GM21576 (cell line): Measurements from ENCODE around the gene FAM170A.
A peak's percentile ranks its signal among the peaks of the same experiment; 100 is the strongest.

ENCODE experiments used
- ATAC-seq: cut with Tn5 transposase; IDR thresholded peaks from one replicate; pipeline ENCODE4 v1.9.1; 2021; ENCODE audit warnings: mild to moderate bottlenecking, moderate library complexity; ENCODE audit not compliant: unreplicated experiment

The FAM170A gene, protein sequence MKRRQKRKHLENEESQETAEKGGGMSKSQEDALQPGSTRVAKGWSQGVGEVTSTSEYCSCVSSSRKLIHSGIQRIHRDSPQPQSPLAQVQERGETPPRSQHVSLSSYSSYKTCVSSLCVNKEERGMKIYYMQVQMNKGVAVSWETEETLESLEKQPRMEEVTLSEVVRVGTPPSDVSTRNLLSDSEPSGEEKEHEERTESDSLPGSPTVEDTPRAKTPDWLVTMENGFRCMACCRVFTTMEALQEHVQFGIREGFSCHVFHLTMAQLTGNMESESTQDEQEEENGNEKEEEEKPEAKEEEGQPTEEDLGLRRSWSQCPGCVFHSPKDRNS

DNA sequence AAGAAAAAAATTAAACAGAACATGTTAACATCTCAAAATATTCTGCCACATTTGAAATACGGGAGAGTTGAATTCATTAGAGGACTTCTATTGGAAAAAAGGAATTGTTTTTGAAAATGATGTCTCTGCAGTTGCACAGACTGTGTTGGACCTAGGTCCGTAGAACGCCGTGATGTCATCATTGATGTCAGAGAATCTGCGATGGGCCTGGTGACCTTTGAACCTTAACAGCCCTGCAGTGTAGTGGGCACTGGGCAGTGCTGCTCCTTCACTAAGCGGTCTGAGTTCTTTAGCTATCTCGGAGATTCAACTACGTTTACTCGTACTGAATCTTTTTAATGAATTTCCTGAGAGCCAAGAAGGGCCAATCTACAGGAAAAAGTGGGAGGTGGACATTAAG, at the start of gene FAM170A:
TSS of gene FAM170A (plus strand) at position 220 of the 400 bp plus-strand sequence. CDS start 211 bp downstream, outside the sequence.
- no peak for ATAC-seq

DNA sequence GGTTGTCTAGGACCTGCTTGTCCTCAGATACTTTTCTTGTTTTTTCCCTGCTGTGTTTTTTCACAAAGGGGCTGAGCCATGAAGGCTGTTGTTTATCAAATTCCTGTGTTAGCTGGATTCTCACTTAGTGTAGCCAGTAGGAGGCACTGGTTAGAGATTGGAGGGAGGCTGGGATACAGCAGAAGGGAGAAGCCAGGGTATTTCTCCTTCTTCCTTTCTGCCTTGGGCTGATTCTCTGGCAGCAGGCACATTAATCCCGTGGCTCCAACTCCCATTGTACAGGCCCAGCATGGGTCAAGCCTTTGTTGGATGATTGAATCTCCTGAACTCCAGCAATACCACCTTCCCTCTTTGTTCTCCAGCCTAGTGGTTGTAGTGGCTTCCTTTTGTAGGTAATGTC, 46.4 kb upstream of the FAM170A start:
- ATAC-seq = no peak

DNA sequence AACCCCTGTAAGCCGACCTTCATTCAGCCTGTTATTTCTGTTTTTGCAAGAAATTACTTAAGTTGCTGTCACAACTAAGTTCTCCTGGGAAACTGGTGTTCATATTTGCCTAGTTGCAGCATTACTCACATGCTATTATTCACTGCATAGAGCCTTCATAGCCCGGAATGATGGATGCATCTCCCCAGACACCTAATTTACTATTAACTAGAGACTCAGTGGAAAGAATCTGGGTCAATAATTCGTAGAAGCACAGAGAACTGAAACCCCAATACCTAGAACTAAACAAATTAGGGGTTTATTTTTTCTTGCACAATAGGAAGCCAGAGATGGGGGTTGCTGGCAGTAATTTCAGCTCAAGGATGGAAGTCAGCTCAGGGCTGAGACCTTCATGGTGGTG, 45.7 kb upstream of the FAM170A start:
- peak; percentile 59 for ATAC-seq

DNA sequence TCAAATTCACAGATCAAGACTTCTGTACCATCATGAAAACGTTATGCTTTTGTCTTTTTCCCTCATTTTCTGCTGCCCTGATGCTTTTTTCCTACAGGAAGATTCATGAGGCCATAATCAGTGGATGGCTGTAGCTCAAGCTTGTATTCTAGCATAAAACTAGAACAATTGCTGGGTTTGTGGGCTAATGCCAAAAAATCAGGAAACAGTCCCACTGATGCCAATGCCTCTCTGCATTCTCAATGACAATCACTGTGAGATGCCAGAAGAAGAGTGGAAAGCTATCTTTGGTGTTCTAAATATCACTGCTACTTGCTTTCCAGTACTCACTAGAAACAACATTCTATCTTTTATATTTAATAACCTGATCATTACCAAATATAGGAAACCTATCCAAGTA, 33.3 kb upstream of the FAM170A start:
- no peak for ATAC-seq

DNA sequence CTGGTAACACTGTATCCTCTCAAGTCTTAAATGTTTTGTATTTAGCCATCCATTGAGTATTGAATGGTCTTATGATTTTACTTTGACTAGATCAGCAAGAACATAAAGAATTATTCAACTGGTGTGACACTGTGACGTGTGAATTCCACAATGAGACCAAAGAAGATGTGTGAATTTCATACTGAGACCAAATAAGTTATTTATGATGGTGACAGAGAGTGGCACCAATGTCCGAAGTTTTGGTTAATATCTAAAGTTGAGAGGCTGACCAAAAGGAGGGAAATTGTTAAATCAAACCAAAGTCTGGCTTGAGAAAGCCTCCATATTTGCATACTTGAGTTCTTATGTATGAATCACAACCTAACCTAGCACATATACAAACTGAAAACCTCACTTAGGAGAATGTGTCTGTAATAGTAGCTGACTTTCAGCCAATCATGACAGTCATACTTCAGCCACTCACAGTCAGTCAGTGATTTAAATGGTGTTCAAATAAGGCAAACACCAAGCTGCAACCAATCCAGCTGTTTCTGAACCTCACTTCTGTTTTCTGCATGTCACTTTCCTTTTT, 31.5 kb upstream of the FAM170A start:
- no peak for ATAC-seq

DNA sequence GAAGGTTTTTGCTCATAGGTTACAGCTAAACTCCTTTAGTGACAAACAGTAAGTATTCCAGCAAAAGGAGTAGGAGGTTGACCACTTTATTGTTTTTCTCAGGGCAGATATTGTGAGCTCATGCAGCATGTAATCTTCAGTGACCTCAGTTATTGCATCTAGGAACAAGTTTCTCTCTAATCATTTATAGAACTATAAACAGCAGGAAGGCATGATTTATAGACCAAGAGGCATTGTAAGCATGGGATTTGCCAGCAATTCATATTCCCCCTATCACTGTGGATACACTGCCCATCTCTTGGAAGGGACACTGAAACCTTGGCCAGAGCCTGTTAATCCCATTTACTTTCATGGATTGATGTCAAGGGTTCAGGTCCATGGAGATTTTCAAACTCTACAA, 15.4 kb upstream of the FAM170A start:
- ATAC-seq = no peak

DNA sequence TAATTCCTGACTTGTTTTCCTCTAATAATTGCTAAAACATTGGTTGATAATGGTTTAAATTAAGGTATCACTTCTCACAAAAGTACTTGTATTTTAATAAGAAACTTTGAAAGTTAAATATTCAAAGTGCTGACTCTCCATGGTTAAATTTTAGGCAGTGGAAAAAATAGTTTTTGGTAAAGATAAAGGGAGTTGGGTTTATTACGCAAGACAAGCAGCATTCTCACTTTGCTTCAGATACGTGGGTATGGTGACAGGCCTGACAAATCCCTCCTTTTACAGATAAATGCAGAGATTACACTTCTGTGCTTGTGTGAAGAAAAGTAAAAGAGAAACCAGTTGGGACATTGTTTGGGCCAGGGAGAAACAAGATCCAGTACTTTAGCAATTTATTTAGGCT, 14.5 kb upstream of the FAM170A start:
- ATAC-seq = no peak

DNA sequence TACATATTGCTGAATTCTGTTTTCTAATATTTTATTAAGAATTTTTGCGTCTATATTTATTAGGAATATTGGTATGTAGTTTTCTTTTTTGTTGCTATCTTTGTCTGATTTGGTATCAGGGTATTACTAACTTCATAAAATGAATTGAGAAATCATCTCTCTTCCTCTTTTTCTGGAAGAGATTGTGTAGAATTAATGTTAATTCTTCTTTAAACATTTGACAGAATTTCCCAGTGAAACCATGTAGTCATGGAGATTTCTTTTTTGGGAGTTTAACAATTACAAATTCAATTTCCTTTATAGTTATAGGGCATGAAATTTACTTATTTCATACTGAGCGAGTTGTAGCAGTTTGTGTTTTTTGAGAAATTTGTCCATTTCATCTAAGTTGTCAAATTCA, 3.3 kb upstream of the FAM170A start:
- no peak for ATAC-seq

DNA sequence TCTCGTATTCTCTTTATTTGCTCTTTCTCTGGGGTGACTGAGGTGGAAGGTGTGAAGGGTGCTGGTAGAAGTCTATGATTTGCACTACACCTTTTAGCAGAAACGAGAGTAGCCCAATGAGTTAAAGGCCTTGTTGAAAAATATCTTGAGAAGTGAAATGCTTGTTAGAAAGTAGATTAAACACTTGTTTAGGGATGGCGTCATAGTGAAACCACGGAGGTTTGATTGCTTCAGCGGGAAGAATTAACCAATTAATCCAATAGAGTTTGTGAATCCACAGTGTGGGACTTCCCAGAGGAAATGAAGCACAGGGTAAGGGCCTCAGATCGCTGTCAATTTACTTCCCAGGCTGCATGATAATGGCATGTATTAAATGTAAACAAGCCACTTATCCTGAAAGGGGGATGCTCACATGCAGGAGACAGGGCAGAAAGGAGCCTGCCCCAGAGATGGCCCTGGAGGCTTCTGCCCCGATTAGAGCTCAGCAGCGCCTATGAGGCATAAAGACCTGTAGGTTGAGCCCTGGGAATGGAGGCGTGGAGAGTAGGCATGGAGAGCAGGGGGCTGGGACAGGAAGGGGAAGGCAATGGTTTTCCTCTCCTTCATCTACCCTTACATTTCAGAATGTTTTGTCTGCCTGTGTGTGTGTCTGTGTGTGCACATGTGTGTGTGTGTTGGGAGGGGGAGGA, 1.5 kb downstream of the FAM170A start:
- ATAC-seq = no peak

DNA sequence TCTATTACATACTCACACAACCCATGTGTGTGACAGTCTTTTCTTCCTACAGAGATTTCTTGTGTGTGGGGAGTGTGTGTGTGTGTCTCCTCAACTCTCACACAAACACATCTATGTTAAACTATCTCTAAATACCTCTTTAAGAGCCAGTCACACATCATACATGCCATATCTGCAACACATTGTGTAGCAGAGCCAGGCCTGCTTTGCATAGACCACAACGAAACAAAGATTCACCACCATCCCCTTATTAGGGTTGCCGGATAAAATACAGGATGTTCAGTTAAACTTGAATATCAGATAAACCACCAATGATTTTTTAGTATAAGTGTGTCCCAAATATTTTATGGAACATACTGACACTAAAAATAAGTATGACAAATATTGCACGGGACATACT, 2.3 kb downstream of the FAM170A start:
- ATAC-seq = peak; percentile 67

DNA sequence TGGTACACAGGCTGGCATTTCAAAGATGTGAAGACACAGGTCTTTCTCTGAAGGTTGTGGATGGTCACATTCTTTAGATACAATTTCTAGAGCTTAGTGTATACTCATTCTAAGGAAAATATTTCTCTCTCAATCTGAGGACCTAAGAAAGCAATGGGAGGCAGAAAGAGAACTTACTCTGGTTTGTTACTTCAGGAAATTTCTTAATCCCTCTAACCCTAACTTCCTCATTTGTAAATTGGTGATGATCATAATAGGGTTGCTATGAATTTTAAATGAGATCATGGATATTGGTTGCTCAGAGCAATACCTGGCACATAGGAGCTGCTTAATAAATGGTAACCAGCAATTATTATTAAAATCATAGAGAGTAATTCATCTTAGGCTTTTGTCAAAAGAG, 22.1 kb downstream of the FAM170A start:
- no peak for ATAC-seq

DNA sequence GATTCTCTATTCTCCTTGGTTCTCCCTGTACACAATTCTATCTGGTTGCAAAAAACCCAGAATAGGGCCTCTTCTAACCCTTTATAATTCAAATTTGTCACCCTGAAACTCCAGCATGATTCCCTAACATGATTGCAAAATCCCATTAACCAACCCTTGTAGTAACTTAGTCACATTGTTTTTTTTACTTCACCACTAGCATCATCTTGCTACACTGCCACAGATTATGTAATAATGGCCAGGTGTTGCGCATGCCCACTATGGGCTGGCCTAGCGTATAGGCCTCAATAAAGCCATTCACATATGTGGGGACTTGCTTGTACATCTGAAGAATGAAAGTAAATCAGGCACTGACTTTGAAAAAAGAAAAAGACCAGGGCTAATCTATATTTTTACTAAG, 25.7 kb downstream of the FAM170A start:
- no peak for ATAC-seq

DNA sequence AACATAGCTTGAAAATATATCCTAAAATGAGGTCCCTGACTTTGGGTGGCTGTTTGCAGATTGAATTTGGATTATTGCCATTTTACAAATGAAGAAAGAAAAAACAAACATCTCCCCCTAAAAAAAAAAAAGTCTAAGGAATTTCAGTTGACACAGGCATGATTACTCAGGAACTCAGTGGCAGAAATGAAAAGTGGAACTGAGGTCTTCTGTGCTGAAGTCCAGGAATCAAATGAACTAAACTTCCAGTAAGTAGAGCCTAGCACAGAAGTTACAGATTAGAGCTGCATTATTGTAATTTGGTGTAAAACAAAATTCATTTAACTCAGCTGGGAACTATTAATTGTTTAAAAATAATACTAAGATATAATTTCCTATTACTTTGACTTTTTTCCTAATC, 26.7 kb downstream of the FAM170A start:
- ATAC-seq = no peak

DNA sequence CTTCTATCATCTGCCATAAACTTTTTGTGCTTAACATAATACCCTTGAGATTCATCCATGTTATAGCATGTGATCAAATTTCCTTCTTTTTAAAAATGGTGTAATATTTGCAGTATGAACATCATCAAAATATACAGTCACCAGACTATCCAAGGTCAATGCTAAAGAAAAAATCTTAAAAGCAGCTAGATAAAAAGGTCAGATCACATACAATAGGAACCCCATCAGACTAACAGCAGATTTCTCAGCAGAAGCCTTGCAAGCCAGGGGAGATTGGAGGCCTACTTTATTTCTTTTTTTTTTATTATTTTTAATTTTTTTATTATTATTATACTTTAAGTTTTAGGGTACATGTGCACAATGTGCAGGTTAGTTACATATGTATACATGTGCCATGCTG, 37.2 kb downstream of the FAM170A start:
- ATAC-seq = no peak

DNA sequence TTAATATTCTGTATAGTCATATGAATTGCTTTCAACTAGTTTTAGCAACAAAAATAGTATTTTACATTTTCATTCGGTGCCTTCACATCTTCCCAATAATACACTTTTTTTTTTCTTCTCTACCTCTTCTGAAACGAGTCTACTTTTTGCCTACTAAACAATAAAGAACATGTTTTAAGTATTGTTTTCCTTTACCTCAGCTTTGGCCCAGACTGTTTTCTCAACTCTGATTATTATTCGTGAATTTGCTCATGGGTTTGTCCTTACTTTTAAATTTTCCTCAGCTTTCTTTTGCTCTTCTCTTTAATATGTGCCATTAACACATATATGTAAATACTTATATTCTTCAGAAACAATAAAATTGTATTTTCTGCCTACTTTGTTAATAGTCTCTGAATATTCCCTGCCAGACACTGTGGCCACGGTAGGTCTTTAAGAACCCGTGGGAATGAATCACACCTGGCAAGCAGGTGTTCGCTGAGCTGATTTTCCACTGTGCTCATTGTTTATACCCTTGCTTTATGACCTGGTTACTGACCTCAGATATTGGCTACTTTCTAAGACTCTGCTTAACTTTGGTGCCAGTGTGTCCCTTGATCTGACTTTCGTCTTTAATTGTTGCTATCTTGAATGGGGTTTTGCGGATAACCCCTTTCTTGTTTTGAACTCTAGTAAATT, 49.1 kb downstream of the FAM170A start:
- no peak for ATAC-seq

DNA sequence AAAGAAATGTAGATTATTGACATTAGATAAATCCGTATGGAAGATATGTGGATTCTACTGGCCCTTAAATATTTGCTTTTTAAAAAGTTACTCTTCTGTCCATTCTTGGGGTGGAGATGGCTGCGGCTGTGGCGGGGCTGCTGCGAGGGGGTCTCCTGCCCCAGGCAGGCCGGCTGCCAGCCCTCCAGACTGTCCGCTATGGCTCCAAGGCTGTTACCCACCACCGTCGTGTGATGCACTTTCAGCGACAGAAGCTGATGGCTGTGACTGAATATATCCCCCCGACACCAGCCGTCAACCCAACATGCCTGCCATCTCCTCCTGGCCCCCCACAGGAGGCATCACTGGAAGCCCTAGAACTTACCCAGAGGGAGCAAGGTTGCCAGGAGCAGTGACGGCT, 50.7 kb downstream of the FAM170A start:
- no peak for ATAC-seq

DNA sequence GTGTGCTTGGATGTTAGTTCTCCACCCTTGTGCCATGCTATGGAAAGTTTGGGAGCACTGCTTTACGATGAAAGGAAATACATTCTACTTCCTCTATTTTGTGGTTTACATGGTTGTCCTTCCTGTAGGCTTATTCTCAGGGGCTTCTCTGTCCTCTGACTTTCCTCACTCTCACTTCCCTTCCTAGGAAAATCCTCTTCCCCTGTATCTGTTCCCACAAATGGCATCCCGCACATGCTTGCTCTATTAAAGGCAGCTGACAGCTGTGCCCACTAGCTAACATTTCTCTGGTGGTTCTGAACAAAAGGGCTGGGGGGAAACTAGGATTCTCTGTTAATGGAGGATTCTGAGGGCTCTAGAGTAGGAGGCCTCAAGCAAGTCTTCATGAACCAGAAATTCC, 52.4 kb downstream of the FAM170A start:
- no peak for ATAC-seq

DNA sequence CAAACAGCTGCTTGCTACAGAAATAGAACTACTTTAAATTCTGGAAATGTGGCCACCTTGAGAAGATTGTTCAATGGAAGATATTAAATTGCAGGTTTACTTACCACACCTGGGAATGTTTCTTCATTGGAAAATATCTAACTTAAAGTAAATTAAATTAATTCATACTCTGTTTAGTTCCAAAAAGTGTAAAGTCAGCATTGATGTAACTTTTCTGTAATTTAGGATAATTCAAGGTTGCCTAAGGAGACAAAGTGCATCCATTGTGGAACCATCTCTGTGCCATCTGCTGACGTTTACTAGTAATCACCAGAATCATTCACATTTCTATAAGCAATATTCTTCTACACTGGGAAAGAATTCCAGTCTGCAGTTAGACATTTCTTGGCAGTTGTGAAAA, 53.0 kb downstream of the FAM170A start:
- no peak for ATAC-seq
